ENCODE results near the gene GRPEL1. TPM values are rescaled to one million over a fixed set of nuclear protein-coding genes. Genes with fewer than 3 reads are reported as not detected.

Gene GRPEL1
- total RNA-seq (2021), result 40.7 and 41.3 TPM in 2 replicates
- long read RNA-seq, transcript GRPEL1-201 (4 exons, 2,775 nt), result major isoform, 238 of 252 reads
- long read RNA-seq, partial matches to known transcripts, result 2 of 252 reads
- long read RNA-seq, other reads (novel, unspliced or antisense), result 9 of 252 reads

DNA sequence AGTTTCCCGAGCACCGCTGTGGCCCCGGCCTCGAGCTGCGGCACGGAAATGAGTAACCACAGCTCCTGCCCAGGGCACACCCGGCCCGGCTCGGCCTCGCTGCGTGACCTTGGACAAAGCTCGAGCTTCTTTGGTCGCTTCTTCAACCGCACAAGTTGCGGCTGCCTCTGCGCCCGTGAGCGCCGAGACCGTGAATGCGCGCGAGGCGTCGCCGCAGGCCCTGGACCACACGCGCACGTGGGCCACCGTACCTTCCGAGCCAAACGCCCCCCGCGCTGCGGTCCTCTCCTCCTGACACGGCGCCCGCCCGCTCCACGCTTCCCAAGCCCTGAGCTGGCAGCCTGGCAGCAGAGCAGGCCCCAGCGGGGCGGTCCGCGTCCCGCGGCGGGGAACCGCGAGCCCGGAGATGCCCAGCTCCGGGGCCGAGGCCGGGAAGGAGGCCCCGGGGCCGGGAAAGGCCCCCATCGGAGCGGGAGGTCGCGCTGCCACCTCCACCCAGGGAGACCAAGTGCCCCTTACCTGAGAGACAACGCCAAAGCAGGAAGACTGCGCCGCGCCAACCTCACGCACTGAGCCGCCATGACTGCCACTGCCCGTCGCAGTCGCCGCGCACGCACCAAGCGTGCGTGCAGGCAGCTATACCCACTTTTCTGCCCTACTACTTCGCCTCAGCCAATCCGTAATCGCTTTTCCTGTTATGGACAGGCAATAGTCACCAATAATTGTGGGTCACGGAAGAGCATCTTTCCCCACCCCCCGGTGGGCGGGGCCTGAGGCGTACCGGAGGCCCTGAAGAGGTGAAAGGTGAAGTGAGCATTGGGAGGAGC, at the start of gene GRPEL1:
Gene GRPEL1 (minus strand): TSS at position 613 of the 827 bp plus-strand sequence. CDS start 32 bp downstream, at position 581.
- Mint-ChIP-seq H3K4me1 (peaks cover 15 to 24% of the 10 kb centered on the region in 2 experiments), H3K9me3 (no peaks in the 10 kb centered on the region), H3K4me3 (peak within 1 kb of the TSS; percentile 83 to 95), H3K27ac (peak within 1 kb of the TSS; percentile 44 to 83 (median 55); a peak in 2 of 7 replicates), H3K27me3 (ENCODE audit: low read depth) (peaks cover 42% of the 10 kb centered on the region), H3K36me3 (ENCODE audit: insufficient read depth in 1 of 3, low read depth in 3 of 3) (peaks cover 18 to 33% (median 28%) of the 10 kb centered on the region in 3 experiments; a peak in 6 of 7 replicates)
- TF ChIP-seq, protein P1, sequence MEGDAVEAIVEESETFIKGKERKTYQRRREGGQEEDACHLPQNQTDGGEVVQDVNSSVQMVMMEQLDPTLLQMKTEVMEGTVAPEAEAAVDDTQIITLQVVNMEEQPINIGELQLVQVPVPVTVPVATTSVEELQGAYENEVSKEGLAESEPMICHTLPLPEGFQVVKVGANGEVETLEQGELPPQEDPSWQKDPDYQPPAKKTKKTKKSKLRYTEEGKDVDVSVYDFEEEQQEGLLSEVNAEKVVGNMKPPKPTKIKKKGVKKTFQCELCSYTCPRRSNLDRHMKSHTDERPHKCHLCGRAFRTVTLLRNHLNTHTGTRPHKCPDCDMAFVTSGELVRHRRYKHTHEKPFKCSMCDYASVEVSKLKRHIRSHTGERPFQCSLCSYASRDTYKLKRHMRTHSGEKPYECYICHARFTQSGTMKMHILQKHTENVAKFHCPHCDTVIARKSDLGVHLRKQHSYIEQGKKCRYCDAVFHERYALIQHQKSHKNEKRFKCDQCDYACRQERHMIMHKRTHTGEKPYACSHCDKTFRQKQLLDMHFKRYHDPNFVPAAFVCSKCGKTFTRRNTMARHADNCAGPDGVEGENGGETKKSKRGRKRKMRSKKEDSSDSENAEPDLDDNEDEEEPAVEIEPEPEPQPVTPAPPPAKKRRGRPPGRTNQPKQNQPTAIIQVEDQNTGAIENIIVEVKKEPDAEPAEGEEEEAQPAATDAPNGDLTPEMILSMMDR (conservative IDR thresholded peaks at IDR 0.05), result no peak
- no peak within 1 kb of the TSS for H3T11ph ChIP-seq (ENCODE audit: low read length)
- peak within 1 kb of the TSS; percentile 94 for H3K4me2 ChIP-seq (ENCODE audit: insufficient read depth, insufficient read length, low read length)
- peaks cover 11% of the 10 kb centered on the region for H3K79me1 ChIP-seq (ENCODE audit: insufficient read depth, low read depth, low read length, poor library complexity, severe bottlenecking)
- H3K14ac ChIP-seq (ENCODE audit: insufficient read depth, low read length), result peak within 1 kb of the TSS; percentile 80
- H3K4me1 ChIP-seq (ENCODE audit: insufficient read depth, low read length), result peaks cover 4% of the 10 kb centered on the region
- H3K9me3 ChIP-seq (ENCODE audit: control insufficient read depth, low read depth, low read length), result no peaks in the 10 kb centered on the region
- no peaks in the 10 kb centered on the region; the same call in 1 of the 2 replicates for H3K27me3 ChIP-seq (ENCODE audit: insufficient read depth, low read length)
- no peak within 1 kb of the TSS for H3K4ac ChIP-seq (ENCODE audit: low read depth, low read length)
- DNase-seq, result peak; percentile 99
- H3K27ac ChIP-seq (ENCODE audit: insufficient read length, low read depth, low read length), result no peak within 1 kb of the TSS
- peaks cover 10% of the 10 kb centered on the region for H3K23me2 ChIP-seq (ENCODE audit: insufficient read length, low read depth, low read length, poor library complexity, severe bottlenecking)
- H3K79me2 ChIP-seq (ENCODE audit: insufficient read depth, low read length), result peaks cover 16% of the 10 kb centered on the region; the same call in 1 of the 2 replicates
- H3K18ac ChIP-seq (ENCODE audit: insufficient read length, low read depth, low read length), result peak within 1 kb of the TSS; percentile 34
- H2BK15ac ChIP-seq (ENCODE audit: low read depth, low read length), result no peak within 1 kb of the TSS; the same call in 1 of the 2 replicates
- no peak within 1 kb of the TSS for H2BK120ac ChIP-seq (ENCODE audit: low read depth, low read length, poor library complexity, severe bottlenecking)
- no peak within 1 kb of the TSS for H2BK20ac ChIP-seq (ENCODE audit: low read depth, low read length, poor library complexity, severe bottlenecking)
- peak within 1 kb of the TSS; percentile 10 for H2AFZ ChIP-seq (ENCODE audit: low read length)
- H3K56ac ChIP-seq (ENCODE audit: insufficient read length, low read depth, low read length), result no peak within 1 kb of the TSS
- no peak within 1 kb of the TSS for H4K5ac ChIP-seq (ENCODE audit: insufficient read length, low read depth, low read length)
- H2BK5ac ChIP-seq (ENCODE audit: insufficient read length, low read length), result no peak within 1 kb of the TSS
- H2BK12ac ChIP-seq (ENCODE audit: insufficient read length, low read depth, low read length), result no peak within 1 kb of the TSS
- H3K9ac ChIP-seq (ENCODE audit: extremely low read depth, insufficient read length, low read length), result peak within 1 kb of the TSS; percentile 71
- no peaks in the 10 kb centered on the region for H4K20me1 ChIP-seq (ENCODE audit: control insufficient read depth, insufficient read depth, insufficient read length)
- H4K8ac ChIP-seq (replicated peaks; ENCODE audit: insufficient read length, low read depth, low read length), result no peak within 1 kb of the TSS
- H4K91ac ChIP-seq (ENCODE audit: insufficient read length, low read depth, low read length), result no peak within 1 kb of the TSS
- WGBS (ENCODE audit: extremely low coverage, insufficient read length, low lambda C conversion rate), result no CpG with 5 or more reads among the region's 81 CpGs
- H2AK5ac ChIP-seq (ENCODE audit: insufficient read length, low read length), result no peak within 1 kb of the TSS
- H3K23ac ChIP-seq (ENCODE audit: insufficient read length, low read depth, low read length), result no peak within 1 kb of the TSS

All from H9 (cell line).